Endothelial cell (in vitro differentiated cells): ENCODE measurements around the gene TBC1D4. TPM values are rescaled to one million over a fixed set of nuclear protein-coding genes. Genes with fewer than 3 reads are reported as not detected.
"Not testable (repeated sequence)": the region's sequence is repeated elsewhere in the genome, so short reads cannot be mapped to it uniquely, and the experiment has no call there.

ENCODE experiments used
- DNase-seq: peaks from one replicate; pipeline ENCODE4 v3.0.0; 2021; ENCODE audit warnings: low spot score
- H3K27ac Mint-ChIP-seq: one replicate; pipeline ENCODE4 v1.8.0; 2021; ENCODE audit warnings: mixed read lengths, inconsistent platforms; ENCODE audit not compliant: unreplicated experiment
- H3K27me3 Mint-ChIP-seq: one replicate; pipeline ENCODE4 v1.8.0; 2021; ENCODE audit warnings: mild to moderate bottlenecking, moderate library complexity, mixed read lengths, inconsistent platforms; ENCODE audit not compliant: unreplicated experiment
- H3K36me3 Mint-ChIP-seq: one replicate; pipeline ENCODE4 v1.8.0; 2021; ENCODE audit warnings: mild to moderate bottlenecking, low read depth, mixed read lengths, inconsistent platforms; ENCODE audit not compliant: unreplicated experiment
- H3K4me1 Mint-ChIP-seq: one replicate; pipeline ENCODE4 v1.8.0; 2021; ENCODE audit warnings: mild to moderate bottlenecking, mixed read lengths, inconsistent platforms; ENCODE audit not compliant: unreplicated experiment
- H3K4me3 Mint-ChIP-seq: one replicate; pipeline ENCODE4 v1.8.0; 2021; ENCODE audit warnings: mild to moderate bottlenecking, mixed read lengths, inconsistent platforms; ENCODE audit not compliant: unreplicated experiment
- H3K9me3 Mint-ChIP-seq: one replicate; pipeline ENCODE4 v1.8.0; 2021; ENCODE audit warnings: mixed read lengths, inconsistent platforms; ENCODE audit not compliant: unreplicated experiment
- total RNA-seq: library from RNA; stranded (reverse); fragmentation: NEBNext Ultra II Directional; extraction: Animal tissue kit (Norgen Biotek cat#: 25700); gene quantifications from one replicate; pipeline ENCODE4 v1.2.1, GENCODE V29; 2021; ENCODE audit not compliant: unreplicated experiment
- TF ChIP-seq, protein P1 (sequence below): fragments of 200-600 bp; sonication (generic); IDR thresholded peaks from one replicate; pipeline ENCODE4 v1.5.0; 2021; ENCODE audit warnings: antibody characterized with exemption; ENCODE audit not compliant: unreplicated experiment

TBC1D4 gene
- total RNA-seq, 1 donor from 2014 or later = 47.2 TPM

DNA sequence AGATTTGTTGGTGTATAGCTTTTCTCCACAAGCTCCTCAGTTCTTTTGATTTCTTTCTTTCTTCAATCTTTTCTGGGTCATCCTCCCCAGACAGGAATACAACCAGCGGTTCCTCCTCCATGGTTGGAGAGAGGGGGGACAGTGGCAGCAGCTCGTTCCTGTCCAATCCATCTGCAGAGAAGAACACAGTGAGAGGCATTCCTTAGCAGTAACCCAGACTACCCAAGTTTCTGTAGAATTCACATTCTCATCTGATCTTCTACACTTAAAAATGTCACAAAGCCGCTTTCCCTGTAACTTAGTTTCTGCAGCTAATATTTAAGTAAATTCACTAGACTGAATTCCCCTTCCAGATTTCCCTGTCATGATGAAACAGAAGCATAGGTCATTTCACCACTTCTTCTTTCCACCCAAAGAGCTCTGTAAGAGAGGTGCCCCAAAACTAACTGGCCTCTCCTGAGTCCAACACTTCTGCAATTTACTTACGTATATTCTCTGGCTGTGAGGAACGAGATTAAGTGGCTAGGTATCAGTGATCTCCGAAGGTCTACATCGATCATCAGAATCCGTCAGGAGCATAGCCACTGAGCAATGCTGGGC, 171.9 kb downstream of the TBC1D4 start:
- Mint-ChIP-seq H3K36me3 (peaks cover 13% of the 10 kb centered on the region), H3K27ac (no peak overlapping the region), H3K4me1 (no peaks in the 10 kb centered on the region), H3K27me3 (no peaks in the 10 kb centered on the region), H3K9me3 (no peaks in the 10 kb centered on the region), H3K4me3 (no peak overlapping the region)
- DNase-seq = no peak
- TF ChIP-seq, protein P1, sequence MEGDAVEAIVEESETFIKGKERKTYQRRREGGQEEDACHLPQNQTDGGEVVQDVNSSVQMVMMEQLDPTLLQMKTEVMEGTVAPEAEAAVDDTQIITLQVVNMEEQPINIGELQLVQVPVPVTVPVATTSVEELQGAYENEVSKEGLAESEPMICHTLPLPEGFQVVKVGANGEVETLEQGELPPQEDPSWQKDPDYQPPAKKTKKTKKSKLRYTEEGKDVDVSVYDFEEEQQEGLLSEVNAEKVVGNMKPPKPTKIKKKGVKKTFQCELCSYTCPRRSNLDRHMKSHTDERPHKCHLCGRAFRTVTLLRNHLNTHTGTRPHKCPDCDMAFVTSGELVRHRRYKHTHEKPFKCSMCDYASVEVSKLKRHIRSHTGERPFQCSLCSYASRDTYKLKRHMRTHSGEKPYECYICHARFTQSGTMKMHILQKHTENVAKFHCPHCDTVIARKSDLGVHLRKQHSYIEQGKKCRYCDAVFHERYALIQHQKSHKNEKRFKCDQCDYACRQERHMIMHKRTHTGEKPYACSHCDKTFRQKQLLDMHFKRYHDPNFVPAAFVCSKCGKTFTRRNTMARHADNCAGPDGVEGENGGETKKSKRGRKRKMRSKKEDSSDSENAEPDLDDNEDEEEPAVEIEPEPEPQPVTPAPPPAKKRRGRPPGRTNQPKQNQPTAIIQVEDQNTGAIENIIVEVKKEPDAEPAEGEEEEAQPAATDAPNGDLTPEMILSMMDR = no peak

DNA sequence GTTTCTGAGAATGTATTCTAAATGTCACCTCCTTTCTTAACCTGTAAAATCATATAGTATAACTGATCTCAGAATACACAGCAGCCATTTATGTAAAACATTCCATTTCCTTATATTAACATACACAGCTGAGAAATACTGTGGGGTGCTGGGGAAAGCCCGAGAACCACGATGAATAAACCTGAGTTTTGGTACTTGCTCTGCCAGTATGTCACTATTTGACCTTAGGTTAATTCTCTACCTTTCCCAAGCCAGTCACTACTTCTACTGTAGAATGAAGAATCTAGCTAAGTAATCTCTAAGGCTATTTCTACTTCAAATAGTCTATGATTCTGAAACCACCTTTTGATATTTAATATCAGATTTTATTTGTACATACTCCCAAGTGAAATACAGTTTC, 173.7 kb downstream of the TBC1D4 start:
- no peak overlapping the region for H3K4me3 Mint-ChIP-seq
- H3K27ac Mint-ChIP-seq = no peak overlapping the region
- TF ChIP-seq, protein P1 = no peak
- no peak for DNase-seq
- peaks cover 20% of the 10 kb centered on the region for H3K36me3 Mint-ChIP-seq
- no peaks in the 10 kb centered on the region for H3K27me3 Mint-ChIP-seq
- no peaks in the 10 kb centered on the region for H3K4me1 Mint-ChIP-seq
- no peaks in the 10 kb centered on the region for H3K9me3 Mint-ChIP-seq

DNA sequence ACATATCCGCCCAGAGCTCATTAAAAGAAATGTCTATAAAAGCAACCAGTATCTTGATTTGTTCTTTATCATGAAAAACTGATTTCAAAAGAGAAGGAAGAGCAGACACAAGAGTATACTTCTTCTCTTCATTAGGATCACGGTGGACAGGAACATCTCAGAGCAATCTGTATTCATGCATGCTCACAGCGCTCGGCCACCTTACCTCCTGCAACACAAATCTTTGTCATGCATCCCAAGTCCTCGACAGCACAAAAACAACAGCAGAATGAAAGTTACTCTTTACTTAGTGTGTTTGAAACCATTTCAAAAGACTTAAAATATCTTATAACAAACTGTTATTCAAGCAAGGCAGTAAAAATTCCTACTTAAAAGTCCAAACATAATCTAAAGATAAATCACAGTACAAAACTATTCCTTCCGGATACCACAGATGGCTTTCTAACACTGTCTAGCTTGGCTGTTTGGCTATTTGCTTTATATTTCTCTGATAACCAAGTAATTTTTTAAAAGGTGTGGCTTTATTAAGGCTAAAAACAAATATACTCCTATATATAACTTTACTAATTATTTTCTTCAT, 174.5 kb downstream of the TBC1D4 start:
- H3K36me3 Mint-ChIP-seq = peaks cover 20% of the 10 kb centered on the region
- no peaks in the 10 kb centered on the region for H3K9me3 Mint-ChIP-seq
- no peak for DNase-seq
- TF ChIP-seq, protein P1 = no peak
- H3K4me3 Mint-ChIP-seq = no peak overlapping the region
- no peaks in the 10 kb centered on the region for H3K27me3 Mint-ChIP-seq
- H3K27ac Mint-ChIP-seq = no peak overlapping the region
- H3K4me1 Mint-ChIP-seq = no peaks in the 10 kb centered on the region

DNA sequence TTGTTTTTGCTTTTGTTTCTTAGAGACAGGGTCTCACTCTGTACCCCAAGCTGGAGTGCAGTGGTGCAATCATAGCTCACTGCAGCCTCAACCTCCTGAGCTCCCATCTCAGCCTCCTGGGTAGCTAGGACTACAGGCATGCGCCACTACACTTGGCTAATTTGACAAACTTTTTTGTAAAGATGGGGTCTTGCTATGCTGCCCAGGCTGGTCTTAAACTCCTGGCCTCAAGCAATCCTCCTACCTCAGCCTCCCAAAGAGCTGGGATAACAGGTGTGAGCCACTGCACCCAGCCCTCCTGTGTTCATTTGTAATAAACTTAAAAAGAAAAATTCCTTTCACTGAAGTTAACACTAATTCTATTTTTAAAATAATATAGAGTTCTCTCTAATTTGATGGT, 175.0 kb downstream of the TBC1D4 start:
- not testable (repeated sequence) for H3K9me3 Mint-ChIP-seq, DNase-seq, H3K4me1 Mint-ChIP-seq, H3K27ac Mint-ChIP-seq, H3K4me3 Mint-ChIP-seq, H3K27me3 Mint-ChIP-seq
- peaks cover 20% of the 10 kb centered on the region for H3K36me3 Mint-ChIP-seq

DNA sequence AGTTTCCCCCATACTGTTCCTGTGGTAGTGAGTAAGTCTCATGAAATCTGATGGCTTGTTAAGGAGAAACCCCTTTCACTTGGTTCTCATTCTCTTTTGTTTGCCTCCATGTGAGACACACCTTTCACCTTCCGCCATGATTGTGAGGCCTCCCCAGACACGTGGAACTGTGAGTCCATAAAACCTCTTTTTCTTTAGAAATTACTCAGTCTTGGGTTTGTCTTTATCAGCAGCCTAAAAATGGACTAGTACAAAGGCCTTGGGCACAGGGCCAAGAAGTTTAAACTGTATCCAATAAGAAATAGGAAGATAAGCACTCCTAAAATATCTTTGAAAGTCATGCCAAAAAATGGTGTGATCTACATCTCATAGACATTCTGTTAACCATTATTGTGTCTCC, 176.9 kb downstream of the TBC1D4 start:
- Mint-ChIP-seq H3K27me3 (no peaks in the 10 kb centered on the region), H3K4me1 (no peaks in the 10 kb centered on the region), H3K9me3 (no peaks in the 10 kb centered on the region), H3K27ac (no peak overlapping the region), H3K4me3 (peak overlapping the region; percentile 25), H3K36me3 (peaks cover 13% of the 10 kb centered on the region)
- TF ChIP-seq, protein P1 = no peak
- no peak for DNase-seq
